NCI-H526 (cell line): Measurements from ENCODE around the gene PLPPR3.

ENCODE experiments used
- DNase-seq, 2 experiments: peaks; one replicate each; lab custom pipeline; 2025; lab: John Stamatoyannopoulos, UW

The PLPPR3 gene

GRCh38 chr19:772730-773436, 48.9 kb downstream of the PLPPR3 start:
- DNase-seq, result peak in 1 of 2 experiments; percentile 20

GRCh38 chr19:772063-772462, 49.7 kb downstream of the PLPPR3 start:
- DNase-seq, result no peak

GRCh38 chr19:771332-771785, 50.4 kb downstream of the PLPPR3 start:
- DNase-seq, result peak in 1 of 2 experiments; percentile 39

- DNase-seq, result no peak
These were observed 52.1 kb downstream of the PLPPR3 start for GRCh38 chr19:769616-770015.

GRCh38 chr19:768424-768823, 53.3 kb downstream of the PLPPR3 start:
- DNase-seq, result no peak

- no peak for DNase-seq
These were observed 56.5 kb downstream of the PLPPR3 start for GRCh38 chr19:765179-765738.

GRCh38 chr19:764301-764700, 57.5 kb downstream of the PLPPR3 start:
- no peak for DNase-seq

- no peak for DNase-seq
These were observed 57.9 kb downstream of the PLPPR3 start for GRCh38 chr19:763869-764268.

GRCh38 chr19:763181-763580, 58.6 kb downstream of the PLPPR3 start:
- DNase-seq, result no peak
